Activated CD4-positive, alpha-beta T cell treated with anti-CD3 and anti-CD28 coated beads, Interleukin-2, amount 50 U/mL, for 24 hours (primary cell): ENCODE measurements around the gene ZNF2.
A peak's percentile ranks its signal among the peaks of the same experiment; 100 is the strongest.

Experiments used
- DNase-seq, 2 donors: peaks; one replicate each; pipeline ENCODE4 v3.0.0-alpha.2; 2020; ENCODE audit warnings: low read depth in 1 of 2, low spot score in 1 of 2

Gene ZNF2

DNA sequence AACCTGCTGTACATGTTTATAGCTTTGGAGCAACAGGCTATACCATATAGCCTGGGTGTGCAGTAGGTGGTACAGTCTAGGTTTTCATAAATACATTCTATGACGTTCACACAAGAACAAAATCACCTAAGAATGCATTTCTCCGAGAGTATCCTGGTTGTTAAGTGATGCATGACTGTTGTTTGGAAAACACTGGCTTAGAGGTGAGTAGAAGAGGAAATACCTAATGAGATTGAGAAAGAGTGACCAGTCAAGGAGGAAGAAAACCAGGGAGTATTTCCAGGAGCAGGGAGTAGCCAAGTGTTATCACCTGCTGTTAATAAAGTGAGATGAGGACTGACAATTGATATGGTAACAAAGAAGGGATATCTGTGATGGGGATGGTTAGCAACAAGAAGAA lies 38.8 kb downstream of the ZNF2 start:
- no peak for DNase-seq

DNA sequence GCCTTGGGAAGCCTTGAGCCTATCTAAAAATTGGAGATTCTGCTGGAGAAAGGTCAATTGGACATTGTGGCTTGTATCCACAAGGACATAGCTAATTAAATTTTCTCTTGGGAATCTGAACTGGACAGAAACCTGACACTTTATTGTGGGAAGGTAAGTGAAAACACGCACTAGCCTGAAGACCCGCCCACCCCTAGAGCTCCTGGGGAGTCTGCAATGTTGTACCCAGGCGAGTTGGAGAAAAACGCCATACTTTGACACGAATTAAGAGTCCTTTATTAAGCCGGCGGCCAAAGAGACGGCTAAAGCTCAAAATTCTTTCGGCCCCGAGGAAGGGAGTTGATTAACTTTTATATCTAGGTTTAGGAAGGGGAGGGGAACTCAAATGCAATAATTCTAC lies 40.5 kb downstream of the ZNF2 start:
- DNase-seq = no peak

DNA sequence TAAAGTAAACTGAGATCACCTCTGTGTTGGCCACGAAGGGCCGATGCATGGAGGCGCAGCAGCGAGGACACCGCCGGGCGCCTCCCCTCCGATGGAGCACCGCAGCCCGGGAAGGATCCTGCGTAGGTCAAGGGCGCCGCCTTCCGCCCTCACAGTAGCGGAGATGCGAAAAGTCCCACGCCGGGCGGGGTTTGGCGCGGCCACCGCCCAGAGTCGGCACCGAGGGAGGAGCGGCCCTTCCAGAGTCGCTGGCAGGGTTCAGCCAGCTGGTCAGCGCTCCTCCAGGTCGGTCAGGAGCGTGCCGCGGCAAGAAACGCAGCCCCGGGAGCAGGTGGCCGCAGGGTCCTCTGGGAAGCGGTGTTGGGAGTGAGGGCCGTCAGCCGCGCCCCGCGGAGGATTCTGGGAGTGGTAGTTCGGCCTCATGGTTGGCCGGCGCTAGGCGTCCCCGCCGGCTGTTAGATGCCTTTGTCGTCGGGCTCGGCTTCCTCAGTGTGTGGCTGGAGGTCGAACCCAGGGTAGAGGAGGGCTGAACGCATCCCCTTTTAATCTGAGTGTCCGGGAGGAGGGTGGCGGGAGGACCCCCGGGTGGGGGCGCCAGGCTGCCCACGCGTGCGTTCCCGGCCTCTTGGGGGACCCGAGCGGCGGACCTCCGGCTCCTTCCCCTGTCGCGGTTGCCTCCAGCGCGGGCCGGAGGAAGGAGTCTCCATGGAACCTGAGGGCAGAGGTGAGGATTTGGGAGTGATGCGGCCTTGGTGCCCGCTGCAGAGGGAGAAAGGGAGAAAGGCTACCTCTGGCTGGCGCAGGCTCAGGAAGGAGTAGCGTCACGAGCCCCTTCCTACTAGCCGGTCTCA lies 41.7 kb downstream of the ZNF2 start, which contains the start of gene ZNF892:
ZNF892 (plus strand) TSS at position 411 of the 851 bp plus-strand sequence; CDS start at position 706, 295 bp downstream.
- peak; percentile 64 to 77 for DNase-seq

DNA sequence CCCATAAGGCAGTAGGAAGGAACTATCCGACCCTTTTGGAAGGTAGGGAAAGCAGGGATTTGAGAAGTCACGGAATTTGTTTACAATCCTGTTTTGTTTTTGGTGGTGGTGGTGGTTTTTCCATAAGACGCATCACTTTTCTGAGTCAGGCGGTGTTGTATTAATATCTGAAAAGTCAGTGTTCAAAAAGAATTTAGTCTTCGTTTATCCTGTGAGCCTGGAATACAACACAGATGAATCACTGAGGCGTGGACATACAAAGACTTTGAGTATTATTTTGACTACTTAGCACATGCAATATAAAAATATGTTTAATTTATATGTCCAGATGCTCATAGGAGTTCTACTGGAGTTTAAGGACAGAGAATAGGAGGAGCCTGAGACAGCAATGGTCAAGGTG lies 42.5 kb downstream of the ZNF2 start:
- no peak for DNase-seq

DNA sequence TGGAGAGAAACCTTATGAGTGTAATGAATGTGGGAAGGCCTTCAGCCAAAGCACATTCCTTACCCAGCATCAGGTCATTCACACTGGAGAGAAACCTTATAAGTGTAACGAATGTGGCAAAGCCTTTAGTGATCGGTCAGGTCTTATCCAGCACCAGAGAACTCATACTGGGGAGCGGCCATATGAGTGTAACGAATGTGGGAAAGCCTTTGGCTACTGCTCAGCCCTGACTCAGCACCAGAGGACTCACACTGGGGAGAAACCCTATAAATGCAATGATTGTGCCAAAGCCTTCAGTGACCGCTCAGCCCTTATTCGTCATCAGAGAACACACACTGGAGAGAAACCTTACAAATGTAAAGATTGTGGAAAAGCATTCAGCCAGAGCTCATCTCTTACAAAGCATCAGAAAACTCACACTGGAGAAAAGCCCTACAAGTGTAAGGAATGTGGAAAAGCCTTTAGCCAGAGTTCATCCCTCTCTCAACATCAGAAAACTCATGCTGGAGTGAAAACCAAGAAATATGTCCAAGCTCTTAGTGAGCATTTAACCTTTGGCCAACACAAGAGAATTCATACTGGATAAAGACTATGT lies 49.5 kb downstream of the ZNF2 start:
- no peak for DNase-seq

DNA sequence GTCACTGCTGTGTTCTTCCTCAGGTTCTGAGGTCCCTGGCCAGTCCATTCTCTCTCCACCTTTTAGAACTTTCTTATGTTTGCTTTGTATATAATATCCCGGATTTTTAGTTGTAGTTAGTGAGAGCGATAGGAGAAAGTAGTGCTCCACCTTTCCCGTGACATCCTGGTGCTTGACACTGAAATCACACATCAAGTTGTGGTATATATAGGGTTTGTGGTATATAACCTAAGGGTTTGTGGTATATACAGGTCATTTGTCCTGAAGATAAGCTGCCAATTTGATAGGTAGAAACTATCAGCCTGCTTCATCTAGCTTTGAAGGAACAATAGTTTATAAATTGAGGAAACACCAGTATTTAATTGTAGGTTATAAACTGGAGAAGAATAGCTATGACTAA lies 54.8 kb downstream of the ZNF2 start:
- no peak for DNase-seq

DNA sequence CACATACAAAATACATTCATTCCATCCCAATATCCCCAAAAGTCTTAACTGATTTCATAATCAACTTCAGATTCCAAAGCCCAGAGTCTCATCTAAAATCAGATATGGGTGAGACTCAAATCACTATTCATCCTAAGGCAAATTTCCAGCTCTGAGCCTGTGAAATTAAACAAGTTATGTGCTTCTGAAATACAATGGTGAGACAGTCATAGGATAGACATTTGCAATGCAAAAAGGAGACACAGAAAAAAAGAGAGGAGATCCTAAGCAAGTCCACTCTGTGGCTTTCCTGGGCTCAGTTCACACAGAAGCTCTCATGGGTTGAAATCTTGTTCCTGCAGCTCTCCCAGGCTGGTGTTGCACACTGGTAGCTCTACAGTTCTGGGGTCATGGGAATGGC lies 60.0 kb downstream of the ZNF2 start:
- no peak for DNase-seq

DNA sequence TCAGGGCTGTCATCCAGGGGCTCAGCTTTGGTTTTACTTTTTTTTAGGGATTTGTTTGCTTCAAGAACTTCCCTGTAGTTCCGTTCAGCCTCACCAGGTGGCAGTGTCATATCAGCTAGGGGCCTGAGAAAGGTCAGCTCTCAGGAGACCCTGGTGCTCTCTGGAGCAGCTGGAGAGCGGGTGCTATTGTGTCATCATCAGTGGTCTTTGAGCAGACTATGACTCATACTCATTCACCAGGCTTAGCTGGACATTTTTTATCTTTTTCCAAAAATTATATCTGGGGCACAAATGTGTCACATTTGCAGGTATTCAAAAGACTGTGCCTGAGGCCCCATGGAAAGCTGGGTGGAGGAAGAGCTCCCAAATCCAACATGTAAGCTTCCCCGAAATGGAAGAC lies 66.1 kb downstream of the ZNF2 start:
- DNase-seq = no peak

DNA sequence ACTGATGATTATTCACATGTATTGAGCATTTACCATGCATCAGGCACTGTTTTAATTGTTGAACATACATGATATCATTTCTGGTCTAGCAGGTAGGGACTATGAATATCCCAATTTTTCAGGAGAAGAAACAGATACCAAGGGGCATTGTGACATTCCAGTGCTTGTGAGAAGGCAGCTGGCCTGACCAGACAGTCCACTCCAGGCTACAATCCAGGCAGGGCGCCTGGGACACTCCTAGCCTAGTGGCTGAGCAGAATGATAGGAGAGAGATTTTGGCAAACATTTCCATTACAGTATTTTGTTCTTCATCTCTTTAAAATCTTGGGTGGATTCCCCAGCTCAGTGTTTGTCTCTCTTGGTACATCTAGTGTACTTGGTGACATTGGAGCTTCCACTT lies 66.6 kb downstream of the ZNF2 start:
- no peak for DNase-seq
